ENCODE data around the gene C1orf53.
A peak's percentile ranks its signal among the peaks of the same experiment; 100 is the strongest.

Gene C1orf53

GRCh38 chr1:197908716-197909220 is 6.3 kb downstream of the C1orf53 start:
- DNase-seq: no peak

DNA sequence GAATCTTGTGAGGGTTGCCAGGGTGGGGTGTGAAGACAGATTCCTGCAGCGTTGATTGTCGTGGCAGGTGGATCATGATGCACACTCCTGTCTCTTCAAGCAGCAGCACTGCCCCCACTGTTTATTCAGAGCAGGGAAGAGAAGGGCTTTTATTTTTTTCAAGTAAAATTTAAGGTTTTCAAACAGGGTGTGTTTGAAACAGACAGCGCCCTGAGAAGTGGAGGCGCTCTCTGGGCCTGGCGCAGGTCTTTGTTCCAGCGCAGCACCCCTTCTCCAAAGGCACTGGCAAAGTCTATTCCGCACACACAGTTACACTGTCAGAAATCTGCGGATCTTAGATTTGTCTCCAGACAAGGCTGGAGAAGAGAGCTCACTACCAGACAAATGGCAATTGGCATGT is 7.0 kb downstream of the C1orf53 start:
- no peak for DNase-seq

- no peak for DNase-seq
Measured at GRCh38 chr1:197910120-197910991, 7.9 kb downstream of the C1orf53 start.

DNA sequence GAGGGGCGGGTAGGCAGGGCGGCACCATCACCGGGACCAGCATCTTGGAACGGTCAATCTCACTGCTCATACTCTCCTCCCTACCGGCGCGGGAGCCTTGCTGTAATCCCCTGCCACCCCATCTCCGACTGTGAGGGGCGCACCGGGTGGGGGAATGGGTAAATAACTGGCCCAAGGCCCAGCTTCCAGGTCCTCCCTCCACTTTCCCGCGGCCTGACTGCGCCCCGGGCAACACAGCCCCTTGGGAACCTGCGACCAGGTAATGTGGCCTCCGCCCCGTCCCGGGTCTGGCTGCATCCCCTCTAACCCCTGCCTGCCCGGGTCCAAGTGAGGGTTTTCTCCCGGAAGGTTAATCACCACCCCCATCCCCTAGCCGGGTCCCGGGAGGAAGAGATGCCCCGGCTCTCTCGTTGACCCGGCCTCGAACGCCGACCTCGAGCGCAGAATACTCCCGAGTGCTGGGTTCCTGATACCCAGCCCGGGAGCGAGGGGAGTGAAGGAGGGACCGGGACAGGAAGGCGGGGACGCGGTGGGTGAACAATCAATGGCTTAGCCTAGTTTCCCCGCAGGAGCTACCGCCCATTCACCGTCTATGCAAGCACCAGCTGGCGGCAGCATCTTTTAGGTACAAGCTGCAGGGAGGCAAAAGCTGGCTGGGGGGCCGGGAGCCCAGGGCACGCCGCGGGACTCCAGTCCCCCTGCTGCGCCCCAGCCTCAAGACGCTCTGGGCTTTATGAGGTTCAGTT is 8.9 kb downstream of the C1orf53 start:
- no peak for DNase-seq

- no peak for DNase-seq
Measured at GRCh38 chr1:197911857-197912696, 9.6 kb downstream of the C1orf53 start.

DNA sequence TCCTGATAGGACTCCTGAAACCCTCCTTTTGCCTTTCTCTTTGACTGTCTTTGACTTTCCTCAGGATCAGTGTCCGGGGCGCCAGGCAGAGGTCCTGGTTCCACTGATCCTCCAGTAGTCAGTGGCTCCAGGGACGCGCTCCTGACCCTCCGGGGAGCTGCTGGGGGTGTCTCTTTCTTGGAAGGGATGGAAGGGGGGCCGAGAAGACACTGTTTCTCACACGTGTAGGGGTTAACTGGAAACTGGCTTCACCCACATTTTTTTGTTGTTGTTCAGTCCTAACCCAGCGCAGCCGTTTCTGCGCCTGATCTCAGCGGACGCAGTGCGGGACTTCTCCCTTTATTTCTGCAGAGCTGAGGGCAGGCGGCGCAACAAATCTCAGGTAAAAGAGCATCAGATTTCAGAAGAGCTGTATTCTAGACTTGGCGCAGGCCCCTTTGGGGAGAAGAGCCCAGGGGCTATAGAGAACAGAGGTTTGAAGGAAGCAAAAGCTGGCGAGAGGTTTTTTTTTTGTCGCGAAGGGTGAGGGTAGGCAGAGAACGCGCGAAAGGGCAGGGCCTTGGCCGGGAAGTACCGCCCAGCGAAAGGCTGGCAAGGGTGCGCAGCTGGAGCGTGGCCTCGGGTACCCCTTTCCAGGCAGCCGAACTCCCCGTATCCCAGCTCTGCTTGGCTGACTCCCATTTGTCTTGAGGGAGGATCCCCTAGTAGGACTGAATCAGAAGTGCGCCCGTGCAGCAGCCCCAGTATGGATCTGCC is 10.5 kb downstream of the C1orf53 start:
- no peak for DNase-seq

- DNase-seq: no peak
Measured at GRCh38 chr1:197913495-197914276, 11.3 kb downstream of the C1orf53 start.

DNA sequence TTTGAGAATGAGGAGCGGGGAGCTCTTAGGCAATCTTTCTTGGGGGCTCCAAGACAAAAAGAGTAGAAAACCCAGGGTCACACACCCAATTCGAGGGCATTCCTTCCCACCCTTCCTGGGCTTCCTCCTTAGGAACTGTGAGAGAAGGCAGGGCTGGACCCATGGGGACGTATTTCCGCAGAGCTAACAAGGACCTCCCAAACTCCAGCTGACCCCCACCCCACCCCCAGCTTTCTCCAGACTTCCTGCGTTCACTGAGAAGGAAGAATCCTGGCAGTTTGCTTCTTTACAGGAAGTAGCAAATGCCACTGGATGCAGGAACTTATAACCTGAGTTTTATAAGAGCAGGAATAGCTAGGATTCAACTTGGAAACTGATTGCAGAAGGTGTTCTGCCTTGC is 12.1 kb downstream of the C1orf53 start:
- no peak for DNase-seq

DNA sequence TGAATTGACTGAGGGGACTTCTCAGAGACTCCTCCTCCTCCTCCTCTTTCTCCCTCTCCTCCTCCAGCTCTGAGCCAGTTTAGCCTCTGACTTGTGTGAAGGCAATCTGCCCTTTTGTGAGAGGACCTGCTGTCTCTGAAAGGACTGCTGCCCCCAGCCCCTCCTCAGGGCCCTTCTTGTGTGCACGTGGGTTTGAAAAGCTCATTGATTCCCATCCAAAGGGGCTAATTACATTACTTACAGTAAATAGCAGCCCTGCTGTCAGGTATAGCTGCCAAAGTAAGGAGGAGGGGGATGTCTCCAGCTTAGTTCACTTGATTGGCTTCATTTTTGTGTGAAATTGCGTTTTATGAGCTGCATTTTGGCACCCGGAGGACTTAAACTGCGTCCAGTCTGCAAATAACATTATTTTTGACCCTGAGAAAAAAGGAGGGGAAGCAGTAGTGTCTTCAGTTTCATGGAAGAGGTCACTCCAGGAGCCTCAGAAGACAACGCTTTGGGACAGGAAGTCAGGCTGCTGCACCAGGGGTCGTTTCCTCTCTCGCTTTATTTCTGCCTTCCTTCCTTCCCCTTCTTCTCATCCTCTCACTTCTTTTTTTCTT is 12.9 kb downstream of the C1orf53 start:
- no peak for DNase-seq

- DNase-seq: no peak
Measured at GRCh38 chr1:197915862-197916499, 13.6 kb downstream of the C1orf53 start.

DNA sequence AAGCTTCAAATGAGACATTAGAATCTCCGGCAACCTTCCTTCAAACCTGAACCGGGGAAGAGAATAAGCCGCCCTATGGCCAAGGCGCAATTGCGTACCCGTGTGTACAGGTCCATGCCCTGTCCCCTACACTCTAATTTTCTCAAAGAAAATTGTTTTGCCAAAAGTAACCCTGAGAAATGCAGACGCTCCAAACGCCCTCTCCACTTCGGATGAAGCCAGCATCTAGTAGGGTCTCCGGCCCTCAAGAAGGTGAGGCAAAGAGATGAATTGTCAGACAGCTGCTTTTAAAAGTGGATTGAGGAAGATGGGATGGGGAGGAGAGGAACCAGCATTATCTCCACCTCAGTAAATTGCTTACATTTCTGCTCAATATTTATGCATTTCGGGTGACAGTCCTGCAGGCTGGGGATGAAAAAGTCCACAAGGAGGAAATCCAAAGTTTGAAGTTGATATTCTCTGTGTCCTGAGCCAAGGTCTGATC is 14.1 kb downstream of the C1orf53 start:
- no peak for DNase-seq

GRCh38 chr1:197917805-197918651 is 15.6 kb downstream of the C1orf53 start:
- peak in 1 of 14 donors; percentile 6 for DNase-seq

DNA sequence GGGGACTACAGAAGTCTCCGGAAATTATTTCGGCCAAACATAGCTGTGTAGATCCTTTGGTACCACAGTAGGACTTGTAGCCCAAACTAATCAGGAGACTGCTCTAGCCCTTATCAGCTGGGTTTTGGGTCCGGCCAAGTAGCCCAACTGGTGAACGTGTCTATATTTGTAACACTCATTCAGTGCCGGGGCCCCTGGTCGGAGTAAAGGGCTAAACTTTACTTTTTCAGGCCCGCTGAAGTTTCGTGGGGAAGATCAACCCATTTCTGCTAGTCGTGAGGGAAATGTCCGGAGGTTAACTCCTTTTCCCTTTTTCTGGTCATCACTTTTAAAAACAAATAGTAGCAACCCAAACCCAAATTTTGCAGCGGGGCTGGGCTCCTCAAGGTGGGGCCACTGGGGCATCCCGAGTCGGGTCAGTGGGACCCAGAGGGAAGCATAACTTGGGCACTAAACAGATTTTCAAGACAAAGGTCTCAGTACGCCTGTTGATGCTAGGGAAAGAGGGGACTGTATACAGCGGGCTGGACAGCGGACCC is 16.4 kb downstream of the C1orf53 start:
- DNase-seq: no peak

GRCh38 chr1:197919346-197920066 is 17.1 kb downstream of the C1orf53 start:
- no peak for DNase-seq

GRCh38 chr1:197920067-197920396 is 17.6 kb downstream of the C1orf53 start:
- DNase-seq: no peak

- DNase-seq: no peak
Measured at GRCh38 chr1:197920414-197921117, 18.1 kb downstream of the C1orf53 start.
